Stimulated activated CD4-positive, alpha-beta T cell treated with anti-CD3 and anti-CD28 coated beads, Interleukin-4, amount 100 ng/mL, for 1 hour (primary cell): Measurements from ENCODE around the gene SLITRK6.
"Not testable (repeated sequence)": the region's sequence is repeated elsewhere in the genome, so short reads cannot be mapped to it uniquely, and the experiment has no call there.

ENCODE experiments used
- DNase-seq: peaks from one replicate; pipeline ENCODE4 v3.0.0-alpha.2; 2020

SLITRK6 gene, protein sequence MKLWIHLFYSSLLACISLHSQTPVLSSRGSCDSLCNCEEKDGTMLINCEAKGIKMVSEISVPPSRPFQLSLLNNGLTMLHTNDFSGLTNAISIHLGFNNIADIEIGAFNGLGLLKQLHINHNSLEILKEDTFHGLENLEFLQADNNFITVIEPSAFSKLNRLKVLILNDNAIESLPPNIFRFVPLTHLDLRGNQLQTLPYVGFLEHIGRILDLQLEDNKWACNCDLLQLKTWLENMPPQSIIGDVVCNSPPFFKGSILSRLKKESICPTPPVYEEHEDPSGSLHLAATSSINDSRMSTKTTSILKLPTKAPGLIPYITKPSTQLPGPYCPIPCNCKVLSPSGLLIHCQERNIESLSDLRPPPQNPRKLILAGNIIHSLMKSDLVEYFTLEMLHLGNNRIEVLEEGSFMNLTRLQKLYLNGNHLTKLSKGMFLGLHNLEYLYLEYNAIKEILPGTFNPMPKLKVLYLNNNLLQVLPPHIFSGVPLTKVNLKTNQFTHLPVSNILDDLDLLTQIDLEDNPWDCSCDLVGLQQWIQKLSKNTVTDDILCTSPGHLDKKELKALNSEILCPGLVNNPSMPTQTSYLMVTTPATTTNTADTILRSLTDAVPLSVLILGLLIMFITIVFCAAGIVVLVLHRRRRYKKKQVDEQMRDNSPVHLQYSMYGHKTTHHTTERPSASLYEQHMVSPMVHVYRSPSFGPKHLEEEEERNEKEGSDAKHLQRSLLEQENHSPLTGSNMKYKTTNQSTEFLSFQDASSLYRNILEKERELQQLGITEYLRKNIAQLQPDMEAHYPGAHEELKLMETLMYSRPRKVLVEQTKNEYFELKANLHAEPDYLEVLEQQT

DNA sequence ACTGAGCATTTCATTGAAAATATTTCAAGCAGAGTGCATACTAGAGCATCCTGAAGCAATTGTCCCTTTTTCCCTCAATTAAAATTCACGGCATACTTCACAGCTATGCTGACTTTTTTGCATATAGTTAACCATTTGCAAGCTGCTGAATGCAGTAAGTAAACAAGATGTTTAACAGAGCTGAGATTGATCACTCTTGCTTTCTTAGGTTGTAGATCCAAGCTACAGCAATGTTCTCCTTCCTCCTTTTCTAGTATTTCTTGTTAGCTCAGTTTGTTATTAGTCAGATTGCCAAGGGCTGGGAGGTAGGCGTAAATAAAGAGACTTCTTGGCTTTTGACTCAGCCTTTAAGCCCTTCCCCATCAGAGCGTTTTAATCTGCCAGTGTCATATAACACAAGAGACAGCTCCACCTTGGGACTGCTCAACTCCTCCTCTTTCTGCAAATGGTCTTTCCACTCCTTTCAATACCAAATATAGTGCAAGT lies at the start of gene SLITRK6:
Gene SLITRK6 (minus strand): TSS at position 323 of the 486 bp plus-strand sequence. CDS start 2,911 bp downstream, outside the sequence.
- no peak for DNase-seq

DNA sequence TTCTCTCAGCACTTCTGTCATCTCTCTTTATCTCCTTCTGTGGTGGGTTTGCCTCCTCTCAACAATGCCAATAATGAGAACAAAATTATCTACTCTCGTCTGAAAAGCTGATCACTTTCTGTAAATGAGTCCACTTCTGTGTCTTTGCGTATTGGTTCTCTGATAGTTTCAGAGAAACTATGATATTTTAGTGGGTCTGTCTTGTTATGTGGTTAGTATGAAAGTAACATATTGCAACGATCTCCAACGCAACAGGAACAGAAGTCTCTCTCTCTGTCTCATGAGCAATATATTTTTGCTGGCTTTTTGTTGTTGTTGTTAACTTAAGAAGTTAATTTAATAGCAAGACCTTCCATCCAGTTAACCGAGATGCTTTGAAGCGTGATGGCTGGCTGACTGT lies 47.8 kb upstream of the SLITRK6 start:
- no peak for DNase-seq

DNA sequence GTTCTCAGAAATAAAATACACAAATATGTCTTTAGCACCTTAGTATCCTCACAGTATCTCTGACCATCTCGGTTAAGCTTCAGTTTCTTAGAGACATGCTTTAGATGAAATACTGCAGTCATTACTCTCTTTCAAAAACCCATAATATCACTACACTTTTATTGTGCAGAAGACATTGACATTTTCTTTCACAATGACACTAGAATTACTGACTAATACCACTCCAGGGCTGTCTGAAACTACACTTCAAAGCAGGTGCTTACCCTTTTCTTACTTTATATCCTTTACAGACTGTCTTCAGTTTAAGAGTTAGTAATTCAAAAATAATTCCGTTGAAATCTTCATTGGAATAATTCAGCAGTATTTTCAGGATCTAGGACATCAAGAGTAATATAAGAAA lies 42.2 kb upstream of the SLITRK6 start:
- DNase-seq: no peak

DNA sequence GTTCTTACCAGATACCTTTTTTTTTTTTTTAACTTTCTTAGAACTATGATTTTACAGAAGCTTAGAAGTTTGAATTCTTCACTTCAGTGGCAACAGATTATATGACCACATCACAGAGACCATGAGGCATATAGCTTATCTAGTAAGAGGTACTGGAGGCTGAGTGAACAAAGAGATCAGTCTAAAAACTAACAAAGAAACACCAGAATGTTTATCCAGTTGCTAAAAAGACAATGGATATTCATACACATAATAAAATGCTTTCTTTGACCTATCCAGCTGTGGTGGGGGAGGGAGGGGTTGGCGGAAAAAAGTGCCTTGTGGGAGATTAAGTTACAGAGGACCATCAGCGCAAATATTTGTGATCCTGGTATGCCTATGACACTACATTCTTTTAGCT lies 34.7 kb upstream of the SLITRK6 start:
- DNase-seq: no peak

DNA sequence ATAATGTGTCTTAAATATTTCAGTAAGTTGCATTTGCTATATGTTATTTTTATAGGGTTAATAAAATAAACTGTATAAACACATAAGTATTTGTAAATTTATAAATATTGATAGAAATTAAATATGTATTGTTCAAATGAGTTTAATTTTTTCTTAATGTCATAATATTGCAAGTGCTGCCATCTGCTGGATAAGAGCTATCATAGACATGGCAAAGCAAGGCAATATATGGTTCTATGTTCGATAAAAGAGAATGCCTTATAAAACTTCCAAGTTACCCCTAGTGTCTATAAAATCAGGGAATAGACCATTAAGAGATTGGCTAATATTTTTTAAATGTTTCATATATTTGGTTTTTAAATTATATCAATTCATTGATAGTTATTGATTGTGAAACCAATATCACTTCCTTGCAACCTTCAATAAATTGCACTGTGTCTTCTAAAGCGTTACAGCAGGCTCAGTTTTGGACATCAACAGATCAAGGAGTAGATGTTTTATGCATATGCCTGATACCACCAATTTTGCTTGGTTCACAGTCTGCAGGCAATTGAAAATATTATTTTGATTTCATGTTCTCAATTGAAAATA lies 29.0 kb upstream of the SLITRK6 start:
- DNase-seq: no peak

DNA sequence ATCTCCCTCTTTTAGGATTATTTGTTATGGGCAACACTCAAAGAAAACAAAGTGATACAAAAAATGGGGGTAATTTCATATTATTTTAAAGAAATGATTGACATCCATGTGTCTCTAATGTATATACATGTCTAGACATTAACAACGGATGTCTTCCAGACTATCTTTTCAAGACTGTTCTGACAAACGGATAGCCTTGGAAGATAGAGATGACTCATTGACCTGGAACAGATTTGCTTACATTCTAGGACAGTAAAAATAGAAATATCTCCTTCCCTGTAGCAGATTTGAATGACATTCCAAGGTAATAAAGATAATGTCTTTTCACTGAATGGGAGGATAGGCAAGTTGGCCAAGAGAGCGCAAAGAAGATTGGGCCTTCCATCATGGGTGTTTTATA lies 26.2 kb upstream of the SLITRK6 start:
- no peak for DNase-seq

DNA sequence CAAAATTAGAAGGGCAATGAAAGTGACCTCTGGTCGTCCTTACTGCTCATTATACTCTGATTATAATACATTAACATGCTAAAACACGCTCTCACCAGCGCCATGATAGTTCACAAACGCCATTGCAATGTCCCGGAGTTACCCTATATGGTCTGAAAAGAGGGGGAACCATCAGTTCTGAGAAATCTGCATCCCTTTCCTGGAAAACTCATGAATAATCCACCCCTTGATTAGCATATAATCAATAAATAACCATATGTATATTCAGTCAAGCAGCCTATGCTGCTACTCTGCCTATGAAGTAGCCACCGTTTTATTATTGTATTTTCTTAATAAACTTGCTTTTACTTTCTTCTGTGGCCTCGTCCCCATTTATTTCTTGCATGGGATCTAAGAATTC lies 24.6 kb upstream of the SLITRK6 start:
- DNase-seq: no peak

DNA sequence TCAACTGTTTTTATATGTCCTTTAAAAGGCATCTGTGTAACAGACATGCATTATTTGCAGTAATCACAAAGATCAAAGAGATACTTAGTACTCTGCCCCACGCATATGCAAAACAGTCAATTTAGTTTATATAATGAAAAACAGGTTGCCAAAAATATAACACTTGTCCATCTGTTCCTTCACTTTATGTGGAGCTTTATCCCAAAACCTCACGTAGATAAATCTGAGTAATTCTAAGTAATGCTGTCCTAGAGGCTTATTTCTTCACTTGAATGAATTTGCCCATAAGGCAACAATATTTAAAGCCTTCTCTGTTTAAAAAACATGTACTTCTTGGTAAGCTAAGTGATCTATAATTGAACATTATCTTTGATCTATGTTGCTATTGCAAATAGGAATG lies 20.3 kb upstream of the SLITRK6 start:
- DNase-seq: no peak

DNA sequence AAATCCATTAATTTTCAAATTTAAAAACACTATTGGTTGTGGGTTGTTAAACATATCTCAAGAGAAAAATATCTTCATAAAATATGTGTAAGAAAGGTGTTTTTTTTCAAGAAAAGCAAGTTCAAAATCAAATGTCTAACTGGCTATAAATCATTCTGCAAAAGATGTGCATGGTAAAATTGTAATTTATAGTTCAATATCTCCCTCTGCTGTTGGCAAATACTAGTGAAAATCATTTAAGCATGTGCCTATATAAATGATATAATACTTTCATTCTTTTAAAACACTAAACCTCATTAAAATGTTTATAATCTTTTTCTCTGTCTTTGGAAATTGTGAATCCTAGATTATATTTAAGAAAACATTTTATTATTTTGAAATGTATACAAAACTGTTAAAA lies 17.2 kb upstream of the SLITRK6 start:
- no peak for DNase-seq

DNA sequence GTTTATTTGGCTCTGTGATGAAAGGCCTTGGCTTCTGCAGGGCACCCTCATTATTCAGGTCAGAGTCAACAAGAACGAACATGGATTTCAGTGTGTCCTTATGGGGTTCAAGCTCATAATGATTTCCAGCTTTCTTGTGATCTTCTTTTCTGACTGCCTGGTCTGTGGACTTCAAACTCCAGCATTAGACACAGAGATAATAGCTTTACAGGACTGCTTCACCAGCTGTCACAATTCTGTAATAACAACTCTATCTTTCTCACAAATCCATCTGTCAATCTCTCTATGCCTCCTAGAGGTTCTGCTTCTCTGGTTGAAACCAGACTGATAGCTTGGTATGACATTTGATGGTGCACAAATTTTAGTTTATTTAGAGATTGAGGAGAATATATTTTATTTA lies 13.1 kb upstream of the SLITRK6 start:
- DNase-seq: no peak

DNA sequence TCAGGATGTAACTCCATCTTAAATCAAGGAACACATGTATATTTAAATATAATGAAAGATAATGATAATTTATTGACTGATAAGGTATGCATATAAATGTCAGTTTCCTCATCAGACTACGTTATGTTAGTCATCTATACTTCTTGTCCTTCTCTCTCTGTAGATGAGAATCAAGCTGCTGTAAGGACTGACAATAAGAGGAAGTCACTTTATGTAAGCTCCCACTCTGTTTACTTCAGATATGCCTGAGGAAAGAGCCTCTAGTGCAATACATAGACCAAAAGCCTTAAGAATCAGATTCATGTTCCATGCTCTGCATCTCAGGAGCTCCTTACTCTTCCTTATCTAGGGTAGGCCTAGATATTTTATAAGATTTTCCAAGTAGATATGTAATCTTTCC lies 9.6 kb upstream of the SLITRK6 start:
- no peak for DNase-seq

DNA sequence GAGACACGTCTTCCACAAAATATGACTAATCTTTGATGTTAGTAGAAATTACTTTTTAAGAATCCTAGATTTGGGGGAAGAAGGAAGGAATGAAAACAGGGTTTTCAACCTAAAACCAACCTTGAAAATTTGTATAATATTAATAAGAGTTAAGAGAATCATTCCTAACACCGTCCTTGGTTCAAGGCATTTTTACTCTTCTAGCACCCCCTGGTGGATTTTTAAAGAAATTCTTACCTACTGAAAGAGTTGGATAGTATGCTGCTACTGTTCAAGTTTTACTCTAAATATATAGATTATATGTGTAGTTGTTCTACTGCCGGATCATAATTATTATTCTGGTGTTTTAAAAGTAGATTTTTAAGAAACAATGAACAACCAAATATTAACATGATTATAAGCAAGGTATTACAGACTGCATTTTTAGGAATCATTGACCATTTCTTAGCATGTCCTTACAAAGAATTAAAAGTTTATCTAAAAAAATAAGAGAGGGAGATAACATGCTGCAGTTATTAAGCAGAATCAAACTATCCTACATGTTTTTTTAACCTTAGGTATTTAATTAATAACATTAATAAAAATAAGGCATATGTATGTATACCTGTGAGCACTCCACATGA lies 7.4 kb upstream of the SLITRK6 start:
- no peak for DNase-seq

DNA sequence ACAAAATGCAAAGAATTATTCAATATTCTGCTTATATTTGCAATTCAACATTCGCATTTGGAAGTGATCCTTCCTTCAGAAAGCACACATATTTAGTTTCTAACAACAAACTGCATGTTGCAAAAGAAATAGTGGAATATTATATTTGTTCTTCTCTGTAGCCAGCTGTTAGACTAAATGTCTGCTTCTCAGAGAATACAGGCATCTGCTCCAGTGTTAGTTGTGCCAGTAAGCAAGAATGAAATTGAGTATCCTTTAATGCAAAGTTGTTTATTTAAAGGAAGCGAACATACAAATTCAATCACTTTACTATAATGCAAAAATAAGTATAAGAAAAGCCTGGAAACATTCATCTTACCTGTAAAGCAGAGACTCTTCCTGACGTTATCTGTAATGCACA lies 663 bp downstream of the SLITRK6 start:
- no peak for DNase-seq

DNA sequence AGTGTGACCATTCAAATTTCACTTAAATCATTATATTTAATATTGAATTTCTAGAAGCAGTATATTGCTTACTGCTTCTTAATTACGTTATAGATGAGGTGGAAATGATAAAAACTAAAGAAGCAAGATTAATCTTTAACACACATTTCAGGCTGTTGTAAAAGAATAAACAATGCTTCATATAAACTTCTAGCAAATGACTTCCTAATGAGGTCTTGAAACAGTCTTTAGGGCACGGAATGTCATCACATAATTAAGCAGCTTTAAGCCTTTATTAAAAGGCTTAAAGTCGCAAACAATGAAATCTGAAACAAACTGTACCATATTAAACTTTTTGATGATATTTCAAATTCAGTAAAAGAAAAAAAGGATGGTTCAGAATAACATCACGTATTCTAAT lies 1.9 kb downstream of the SLITRK6 start:
- DNase-seq: no peak

DNA sequence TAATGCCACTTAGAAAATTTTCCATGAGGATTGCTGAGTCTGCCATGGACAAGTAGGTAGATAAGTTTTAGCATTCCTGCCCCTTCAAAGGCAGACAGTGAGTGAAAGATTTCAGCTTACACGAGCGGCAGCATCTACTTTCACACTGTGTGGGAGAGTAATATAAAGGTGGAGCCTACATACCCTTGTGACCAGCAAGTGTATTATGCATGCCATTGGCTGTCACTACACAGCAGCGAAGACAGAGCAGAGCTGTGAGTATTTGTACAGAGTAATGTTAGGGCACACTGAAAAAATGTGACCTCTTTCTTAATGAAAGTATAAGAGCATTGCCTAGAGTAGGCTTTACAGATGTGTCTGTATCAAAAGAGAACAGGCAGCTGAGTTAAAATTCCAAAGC lies 14.0 kb downstream of the SLITRK6 start:
- DNase-seq: no peak

DNA sequence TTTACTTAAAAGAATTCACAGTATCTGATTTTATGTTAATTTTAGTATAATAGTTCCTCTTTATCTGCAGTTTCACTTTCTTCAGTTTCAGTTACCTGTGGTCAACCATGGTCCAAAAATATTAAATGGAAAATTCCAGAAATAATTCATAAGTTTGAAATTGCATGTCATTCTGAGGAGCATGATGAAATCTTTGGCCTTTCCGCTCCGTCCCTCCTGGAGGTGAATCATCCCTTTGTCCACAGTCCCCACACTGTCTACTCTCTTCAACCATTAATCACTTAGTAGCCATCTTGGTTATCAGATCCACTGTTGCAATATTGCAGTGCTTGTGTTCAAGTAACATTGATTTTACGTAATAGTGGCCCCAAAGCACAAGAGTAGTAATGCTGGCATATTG lies 26.9 kb downstream of the SLITRK6 start:
- no peak for DNase-seq

DNA sequence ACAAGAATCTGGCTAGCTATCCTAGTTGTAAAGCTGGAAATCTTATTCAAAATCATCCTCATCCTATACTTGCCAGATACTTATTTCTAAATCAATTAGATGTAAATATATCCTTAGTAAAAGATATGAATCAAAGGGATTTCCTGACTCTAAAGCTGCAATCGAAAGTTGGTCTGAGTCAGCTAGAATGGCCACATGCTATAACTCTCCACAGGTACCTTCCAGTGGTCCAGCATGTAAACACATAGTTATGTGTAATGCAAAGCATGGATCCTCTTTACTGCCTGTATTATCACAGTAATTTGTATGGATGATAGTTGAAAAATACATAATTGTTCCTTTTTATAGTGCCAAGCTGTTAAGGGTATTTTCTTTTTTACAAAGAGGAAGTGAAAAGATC lies 27.4 kb downstream of the SLITRK6 start:
- no peak for DNase-seq

DNA sequence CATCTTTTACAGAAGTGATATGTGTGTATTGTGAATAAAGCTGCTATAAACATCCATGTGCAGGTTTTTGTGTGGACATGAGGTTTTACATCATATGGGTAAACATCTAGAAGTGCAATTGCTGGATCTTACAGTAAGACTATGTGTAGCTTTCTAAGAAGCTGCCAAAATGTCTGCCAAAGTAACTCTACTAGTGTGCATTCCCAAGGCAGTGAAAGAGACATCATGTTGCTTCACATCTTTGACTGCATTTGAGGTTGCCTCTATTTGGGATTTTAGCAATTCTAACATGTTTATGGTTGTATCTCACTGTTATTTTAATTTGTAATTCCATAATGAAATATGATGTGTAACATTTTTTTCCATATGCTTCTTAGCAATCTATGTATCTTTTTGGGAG lies 30.3 kb downstream of the SLITRK6 start:
- DNase-seq: no peak

DNA sequence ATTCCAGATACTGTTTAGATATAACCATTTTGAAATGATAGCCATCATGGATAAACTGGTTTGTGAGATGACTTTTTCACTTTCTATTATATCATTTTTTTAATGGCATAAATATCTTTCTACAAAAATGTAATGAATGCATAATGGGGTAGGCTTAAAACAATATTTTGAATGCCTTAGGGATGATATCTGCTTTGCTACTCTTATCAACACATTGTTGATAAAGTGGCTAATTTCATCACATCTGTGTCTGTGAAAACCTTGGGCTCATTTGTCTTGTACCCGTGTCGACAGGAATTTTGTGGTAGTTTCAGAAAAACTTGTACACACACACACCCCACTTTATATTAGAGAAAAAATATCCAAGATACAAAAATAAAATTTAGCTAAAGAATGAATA lies 44.1 kb downstream of the SLITRK6 start:
- DNase-seq: no peak

DNA sequence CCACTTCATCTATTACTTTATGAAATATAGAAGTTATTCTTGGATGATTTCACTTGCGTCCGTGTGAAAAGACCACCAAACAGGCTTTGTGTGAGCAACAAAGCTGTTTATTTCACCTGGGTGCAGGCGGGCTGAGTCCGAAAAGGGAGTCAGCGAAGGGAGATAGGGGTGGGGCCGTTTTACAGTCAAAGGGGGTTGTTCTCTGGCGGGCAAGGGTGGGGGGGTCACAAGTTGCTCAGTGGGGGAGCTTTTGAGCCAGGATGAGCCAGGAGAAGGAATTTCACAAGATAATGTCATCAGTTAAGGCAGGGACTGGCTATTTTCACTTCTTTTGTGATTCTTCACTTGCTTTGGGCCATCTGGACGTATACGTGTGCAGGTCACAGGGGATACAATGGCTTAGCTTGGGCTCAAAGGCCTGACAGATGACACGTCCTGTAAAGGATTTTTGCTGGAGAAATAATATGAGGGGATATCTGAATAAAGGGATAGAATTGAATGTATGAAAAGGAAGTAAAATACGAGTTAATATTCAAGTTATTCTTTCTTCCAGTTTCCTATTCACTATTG lies 55.9 kb downstream of the SLITRK6 start:
- not testable (repeated sequence) for DNase-seq
